ENCODE results near the gene TNFRSF18. TPM values are rescaled to one million over a fixed set of nuclear protein-coding genes. Genes with fewer than 3 reads are reported as not detected.

TNFRSF18 gene
- total RNA-seq, 4 donors from 2014 or later: 0.44 to 2.6 TPM; not detected in 2

DNA sequence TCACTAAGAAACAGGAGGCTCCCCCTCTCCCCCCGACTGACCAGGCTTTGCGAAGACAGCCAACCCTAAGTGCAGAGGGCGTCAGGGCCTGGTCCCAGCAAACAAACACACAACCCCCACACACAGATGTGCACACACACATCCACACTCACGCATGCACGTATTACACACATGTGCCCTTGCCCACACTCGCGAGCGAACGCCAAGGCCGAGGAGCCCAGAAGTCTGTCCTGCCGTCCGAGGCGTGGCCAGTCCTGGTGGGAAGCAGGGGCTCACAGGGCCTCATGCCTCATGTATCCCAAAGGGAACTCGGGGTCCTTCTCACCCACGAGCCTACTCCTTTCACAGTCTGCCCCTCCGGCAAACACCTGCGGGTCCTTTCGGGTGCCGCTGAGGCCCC, 23.4 kb upstream of the TNFRSF18 start:
- TF ChIP-seq CTCF (IDR thresholded peaks at IDR 0.05; ENCODE audit: low read depth): no peak

- TF ChIP-seq CTCF (IDR thresholded peaks at IDR 0.05; ENCODE audit: low read depth): no peak
Observed at GRCh38 chr1:1228596-1229321, 22.4 kb upstream of the TNFRSF18 start.

GRCh38 chr1:1228187-1228586, 21.8 kb upstream of the TNFRSF18 start:
- no peak for TF ChIP-seq CTCF (IDR thresholded peaks at IDR 0.05; ENCODE audit: low read depth)

GRCh38 chr1:1227386-1227785, 21.0 kb upstream of the TNFRSF18 start:
- TF ChIP-seq CTCF (IDR thresholded peaks at IDR 0.05; ENCODE audit: low read depth): no peak

DNA sequence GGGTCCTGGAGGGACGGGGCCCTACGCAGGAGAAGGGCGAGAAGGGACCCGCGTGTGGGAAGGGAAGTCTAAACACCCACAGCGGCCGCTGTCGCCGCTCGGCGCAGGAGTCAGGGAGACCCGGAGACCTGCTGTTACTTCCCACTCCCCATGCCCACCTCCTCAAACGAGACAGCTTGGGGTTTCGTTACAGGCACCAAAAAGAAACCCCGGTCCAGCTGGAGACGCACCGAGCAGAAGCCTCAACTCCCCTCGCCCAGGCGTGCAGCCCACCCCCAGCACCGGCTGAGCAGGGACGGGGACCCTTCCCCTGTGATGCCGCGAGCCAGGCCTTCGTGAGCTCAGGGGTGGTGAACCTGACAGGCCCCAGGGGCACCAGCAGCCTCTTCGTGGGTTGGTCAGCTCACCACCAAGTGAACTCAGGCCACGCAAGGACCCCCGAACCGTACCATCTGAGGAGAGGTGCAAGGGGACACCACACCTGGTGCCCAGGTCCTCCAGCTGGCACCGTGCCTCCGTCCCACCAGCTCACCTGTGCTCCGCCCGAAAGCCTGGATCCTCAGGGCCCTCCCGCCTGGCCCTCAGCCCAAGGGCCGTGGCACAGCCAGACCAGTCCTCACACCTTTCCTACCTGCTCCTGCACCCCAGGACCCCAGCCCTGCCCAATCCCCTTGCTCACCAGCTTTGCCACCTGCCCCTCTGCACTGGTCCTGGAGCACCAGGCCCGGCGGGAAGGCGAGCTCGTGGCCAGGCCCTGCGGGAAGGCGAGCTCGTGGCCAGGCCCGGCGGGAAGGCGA, 20.4 kb upstream of the TNFRSF18 start:
- no peak for TF ChIP-seq CTCF (IDR thresholded peaks at IDR 0.05; ENCODE audit: low read depth)

GRCh38 chr1:1225913-1226312, 19.5 kb upstream of the TNFRSF18 start:
- TF ChIP-seq CTCF (IDR thresholded peaks at IDR 0.05; ENCODE audit: low read depth): no peak

DNA sequence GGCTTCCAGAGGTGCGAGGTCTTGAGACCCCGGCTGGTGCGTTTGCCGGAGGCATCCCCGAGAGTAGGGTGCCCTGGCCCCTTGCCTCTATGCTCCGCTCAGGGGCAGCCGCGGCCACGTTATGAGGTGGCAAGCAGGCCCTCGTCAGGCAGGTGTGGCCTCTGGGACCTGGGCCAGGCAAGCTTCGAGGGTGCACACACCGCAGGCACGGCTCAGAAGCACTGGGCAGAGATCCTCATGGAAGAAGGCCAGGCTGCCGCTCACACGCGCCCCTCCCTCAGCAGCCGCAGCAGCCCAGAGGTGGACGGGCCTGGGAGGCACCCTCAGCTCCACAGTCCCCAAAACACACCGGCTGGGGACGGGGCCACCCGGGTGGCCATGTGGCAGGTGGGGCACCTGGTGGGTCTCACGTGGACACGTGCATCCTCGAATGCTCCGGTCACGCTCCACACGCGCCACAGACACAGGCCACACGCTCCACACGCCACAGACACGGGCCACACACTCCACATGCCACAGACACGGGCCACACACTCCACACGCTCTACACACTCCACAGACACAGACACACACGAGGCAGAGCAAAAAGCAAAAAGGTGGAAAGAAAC, 18.9 kb upstream of the TNFRSF18 start:
- no peak for TF ChIP-seq CTCF (IDR thresholded peaks at IDR 0.05; ENCODE audit: low read depth)

Measured in subcutaneous adipose tissue (tissue), 4 donors.